K562 (cell line): ENCODE measurements around the gene LDLR. TPM values are rescaled to one million over a fixed set of nuclear protein-coding genes. Genes with fewer than 3 reads are reported as not detected.
A peak's percentile ranks its signal among the peaks of the same experiment; 100 is the strongest.

Experiments used
- ATAC-seq: fragments of 200-7000 bp; cut with Tn5 transposase; 3 replicates; pipeline ENCODE4 v1.9.1; 2020; ENCODE audit warnings: moderate library complexity
- BruUV-seq: library from RNA; stranded (reverse); fragments of 400-500 nt; replicated peaks from 2 replicates; lab custom pipeline; 2021; lab: Mats Ljungman, UMichigan
- CTCF ChIA-PET: fragments of 300-600 bp; formaldehyde crosslinking; extraction: SDS; loops from one replicate; lab custom pipeline; 2021; ENCODE audit warnings: low intra/inter-chr PET ratio; lab: Yijun Ruan, JAX
- POLR2A ChIA-PET: fragments of 300-600, 350-650 bp; sonication (Branson Sonifier 250); formaldehyde crosslinking; extraction: SDS; loops from one replicate; lab custom pipeline; 2021; ENCODE audit warnings: antibody characterized with exemption, inconsistent platforms; lab: Yijun Ruan, JAX
- DNase-seq, 4 experiments: peaks; one replicate each; pipeline versions ENCODE4 v3.0.0 to v3.0.0-alpha.2; 2011 to 2018; ENCODE audit warnings: low spot score in 3 of 4, mixed read lengths in 3 of 4; ENCODE audit errors: extremely low read depth in 1 of 4
- FAIRE-seq: peaks from 2 replicates; lab custom pipeline; 2011; peaks lifted over from hg19 to GRCh38; lab: Jason Lieb, UNC
- H2AFZ ChIP-seq: 2 replicates; pipeline ENCODE4 v1.6.0; 2011; ENCODE audit warnings: low read depth, low read length, control low read depth, inconsistent platforms
- H3K27ac ChIP-seq: fragments of 200-600 bp; 3 replicates; pipeline ENCODE4 v1.8.0; 2011; ENCODE audit warnings: low read depth, mild to moderate bottlenecking, control low read depth, inconsistent platforms, low read length, moderate library complexity, mixed read lengths; ENCODE audit errors: extremely low read depth
- H3K27me3 ChIP-seq, 2 experiments: fragments of 300-600 bp in 1 of 2; 2 replicates in 1 of 2; 3 replicates in 1 of 2; pipeline versions ENCODE4 v1.6.0 to v1.8.0; 2011; ENCODE audit warnings: inconsistent platforms in 2 of 2, low read length in 2 of 2, mild to moderate bottlenecking in 1 of 2, mixed read lengths in 1 of 2, moderate library complexity in 1 of 2; ENCODE audit not compliant: control insufficient read depth in 2 of 2, insufficient read depth in 2 of 2
- H3K36me3 ChIP-seq: fragments of 300-600 bp; 3 replicates; pipeline ENCODE4 v1.8.0; 2011; ENCODE audit warnings: mild to moderate bottlenecking, low read length, inconsistent platforms; ENCODE audit not compliant: control insufficient read depth, insufficient read depth
- H3K4me1 ChIP-seq, 2 experiments: fragments of 200-600 bp in 1 of 2; replicated peaks in 1 of 2; 2 replicates in 1 of 2; 3 replicates in 1 of 2; pipeline versions ENCODE4 v1.5.1 to v1.8.0; 2011; ENCODE audit warnings: inconsistent platforms in 2 of 2, low read length in 2 of 2, mild to moderate bottlenecking in 1 of 2, mixed read lengths in 1 of 2, moderate library complexity in 1 of 2; ENCODE audit not compliant: control insufficient read depth in 2 of 2, insufficient read depth in 2 of 2
- H3K4me2 ChIP-seq: 2 replicates; pipeline ENCODE4 v1.6.1; 2011; ENCODE audit warnings: low read length, control low read depth, inconsistent platforms, mixed read lengths; ENCODE audit not compliant: insufficient read depth
- H3K4me3 ChIP-seq: fragments of 200-600 bp; sonication (generic), shearing (Covaris generic); 2 replicates; pipeline ENCODE4 v1.5.1; 2016; ENCODE audit warnings: control low read depth, inconsistent platforms
- H3K79me2 ChIP-seq: fragments of 200-600 bp; 3 replicates; pipeline ENCODE4 v1.8.0; 2011; ENCODE audit warnings: low read length, inconsistent platforms; ENCODE audit not compliant: control insufficient read depth, insufficient read depth
- H3K9ac ChIP-seq, 2 experiments: 2 replicates each; pipeline versions ENCODE4 v1.6.0 to v1.6.1; 2011; ENCODE audit warnings: low read depth in 2 of 2, low read length in 2 of 2, control low read depth in 1 of 2, inconsistent platforms in 1 of 2, mild to moderate bottlenecking in 1 of 2, mixed read lengths in 1 of 2; ENCODE audit not compliant: insufficient read depth in 1 of 2
- H3K9me1 ChIP-seq: one replicate; pipeline ENCODE4 v1.6.0; 2011; ENCODE audit warnings: inconsistent platforms, mild to moderate bottlenecking, low read length, moderate library complexity; ENCODE audit not compliant: control insufficient read depth, insufficient read depth
- H3K9me3 ChIP-seq: replicated peaks from 2 replicates; pipeline ENCODE4 v1.5.1; 2011; ENCODE audit warnings: low read depth, low read length, inconsistent platforms; ENCODE audit not compliant: control insufficient read depth, insufficient read depth
- H4K20me1 ChIP-seq: replicated peaks from 2 replicates; pipeline ENCODE4 v1.6.1; 2011; ENCODE audit warnings: low read length, inconsistent platforms, mixed read lengths; ENCODE audit not compliant: control insufficient read depth, insufficient read depth
- ATF1 ChIP-seq, 2 experiments: fragments of 450-650 bp in 1 of 2; IDR thresholded peaks; 2 replicates each; pipeline ENCODE4 v1.6.1; 2016; ENCODE audit warnings: missing compliant biosample characterization in 1 of 2, missing genetic modification characterization in 1 of 2
- ATF3 ChIP-seq, 2 experiments: fragments of 450-650 bp in 1 of 2; sonication (generic) in 1 of 2; formaldehyde crosslinking in 1 of 2; IDR thresholded peaks in 1 of 2; conservative IDR thresholded peaks in 1 of 2; 2 replicates each; pipeline versions ENCODE4 v1.6.1 to v1.8.1; 2016 to 2023; ENCODE audit warnings: mild to moderate bottlenecking in 2 of 2, moderate library complexity in 2 of 2, inconsistent platforms in 1 of 2, missing genetic modification reagents in 1 of 2
- DPF2 ChIP-seq: fragments of 450-650 bp; IDR thresholded peaks from 2 replicates; pipeline ENCODE4 v1.6.1; 2016
- FOXJ2 ChIP-seq: fragments of 200-800 bp; sonication (Bioruptor generic); IDR thresholded peaks from 2 replicates; pipeline ENCODE4 v1.6.1; 2016; ENCODE audit warnings: missing genetic modification characterization, missing compliant biosample characterization
- JUN ChIP-seq, 2 experiments: sonication (generic) in 1 of 2; formaldehyde crosslinking in 1 of 2; IDR thresholded peaks; 2 replicates each; pipeline versions ENCODE4 v1.6.1 to v1.8.0; 2012 to 2022; ENCODE audit warnings: borderline replicate concordance in 2 of 2, mild to moderate bottlenecking in 2 of 2, improper control_type of control experiment in 1 of 2, low read depth in 1 of 2, low read length in 1 of 2, missing genetic modification reagents in 1 of 2
- L3MBTL2 ChIP-seq: fragments of 450-650 bp; IDR thresholded peaks from 2 replicates; pipeline ENCODE4 v1.6.1; 2016; ENCODE audit warnings: mild to moderate bottlenecking, moderate library complexity
- MTA3 ChIP-seq: fragments of 450-650 bp; formaldehyde crosslinking; IDR thresholded peaks from 2 replicates; pipeline ENCODE4 v1.6.1; 2017; ENCODE audit warnings: mild to moderate bottlenecking, borderline replicate concordance
- POLR2AphosphoS5 ChIP-seq: IDR thresholded peaks from 2 replicates; pipeline ENCODE4 v1.6.1; 2011; ENCODE audit warnings: mild to moderate bottlenecking, low read depth, low read length, moderate library complexity; ENCODE audit not compliant: control insufficient read depth, insufficient read depth
- SMAD4 ChIP-seq: fragments of 250-450 bp; sonication (Bioruptor Pico); conservative IDR thresholded peaks from 2 replicates; pipeline ENCODE4 v1.8.0; 2021; ENCODE audit warnings: inconsistent platforms, mild to moderate bottlenecking, moderate library complexity
- ZNF318 ChIP-seq, 2 experiments: fragments of 450-650 bp; IDR thresholded peaks; 2 replicates each; pipeline ENCODE4 v1.6.1; 2016; ENCODE audit warnings: mild to moderate bottlenecking in 2 of 2, borderline replicate concordance in 1 of 2, low read depth in 1 of 2, moderate library complexity in 1 of 2
- ZNF764 ChIP-seq: fragments of 250-450 bp; sonication (Bioruptor Pico); IDR thresholded peaks from 2 replicates; pipeline ENCODE4 v1.4.0; 2020; ENCODE audit warnings: low read depth, mild to moderate bottlenecking, moderate library complexity
- WGBS: fragments of 100-300 bp; shearing (Covaris generic); methylation state at CpG from one replicate; pipeline ENCODE4 v1.1.6; 2016; ENCODE audit warnings: low coverage, mixed read lengths; ENCODE audit not compliant: insufficient coverage; ENCODE audit errors: missing lambda C conversion rate; 5-methylcytosine and 5-hydroxymethylcytosine counted together
- in situ Hi-C: fragments of 300-500 bp; cut with MboI; formaldehyde crosslinking; loops from 4 replicates; pipeline ENCODE4 v1.15.0; 2018; ENCODE audit warnings: inconsistent platforms, mixed read lengths
- intact Hi-C: fragments of 100-400 bp; cut with micrococcal nuclease; formaldehyde crosslinking; loops from 2 replicates; pipeline ENCODE4 v1.14.2; 2022
- polyA plus RNA-seq, 8 experiments: library from polyadenylated mRNA; depleted of rRNA in 4 of 8; stranded (reverse) in 5 of 8; unstranded in 3 of 8; fragments of >200 nt; fragmentation: Nextera tagmentation in 2 of 8; fragmentation: Illumina TruSeq in 1 of 8; extraction: Ambion mirVana in 2 of 8; extraction: Trizol in 1 of 8; gene quantifications; 2 replicates each; pipeline versions ENCODE4 v1.2.1 to v1.2.3, GENCODE V29; 2011 to 2014; ENCODE audit warnings: inconsistent platforms in 1 of 8, missing spikeins in 1 of 8
- total RNA-seq, 7 experiments: library from RNA; depleted of rRNA in 6 of 7; stranded (reverse); fragments of >200 nt in 6 of 7; fragmentation: Illumina TruSeq in 2 of 7; extraction: Trizol in 2 of 7; gene quantifications; 2 replicates each; pipeline versions ENCODE4 v1.2.1 to v1.2.3, GENCODE V29; 2011 to 2021; ENCODE audit warnings: low replicate concordance in 1 of 7

LDLR gene
- total and polyA plus RNA-seq, 9 of the 15 experiments (the other 6 are each of a cell fraction or from before 2014, with no cell fraction given) = 19.9 to 114 (median 56.3) TPM

- peaks cover 60% of the 10 kb centered on the region for H3K36me3 ChIP-seq
- in situ Hi-C loops = no loop called here
- peak overlapping the region; percentile 97 to 99 for H3K9ac ChIP-seq
- ChIA-PET POLR2A (interaction anchor here (0.6 to 6.1 kb wide), 11 partner anchors 9 to 218 kb away, joined by 3 to 54 read pairs (median 5); no protein-coding TSS in a partner anchor), CTCF (no interaction called here)
- no peak for ATAC-seq
- H3K9me1 ChIP-seq = peaks cover 13% of the 10 kb centered on the region
- H3K79me2 ChIP-seq = peaks cover 83% of the 10 kb centered on the region
- H3K4me1 ChIP-seq = peaks cover 52 to 60% of the 10 kb centered on the region in 2 experiments
- H4K20me1 ChIP-seq = peaks cover 58% of the 10 kb centered on the region
- H3K4me3 ChIP-seq = peak overlapping the region; percentile 98
- DNase-seq = peak in 1 of 4 experiments; percentile 77
- H3K27ac ChIP-seq = peak overlapping the region; percentile 81
- FAIRE-seq = peak; percentile 77
- H3K27me3 ChIP-seq = no peaks in the 10 kb centered on the region
- no peak overlapping the region for H2AFZ ChIP-seq
- intact Hi-C loops = loop anchor here (5.0 kb wide), 1 partner anchor 54 kb away; no protein-coding TSS in a partner anchor
- peak overlapping the region; percentile 97 for H3K4me2 ChIP-seq
- WGBS = 0% methylated on average over 8 of the region's 8 CpGs
- no TSS peak for BruUV-seq
- no peaks in the 10 kb centered on the region for H3K9me3 ChIP-seq
- peak; percentile 79 for TF ChIP-seq JUN (IDR thresholded peaks at IDR 0.05; ENCODE audit: borderline replicate concordance, low read depth, low read length)
- peak; percentile 88; the same call in 1 of the 2 replicates for TF ChIP-seq JUN (CRISPR knock-in tag; IDR thresholded peaks at IDR 0.05; ENCODE audit: borderline replicate concordance)
- TF ChIP-seq MTA3 = 0 out of 2 replicates have a peak, but pooled peaks have one; percentile 19
- TF ChIP-seq ZNF764 (CRISPR knock-in tag) = no peak
- peak; percentile 90 for TF ChIP-seq ATF3 (IDR thresholded peaks at IDR 0.05)
- no peak; the same call in 1 of the 2 replicates for TF ChIP-seq ATF3 (CRISPR knock-in tag; conservative IDR thresholded peaks at IDR 0.05)
- peak in 1 of 2 experiments; percentile 56; a peak in 1 of 4 replicates for TF ChIP-seq ZNF318 (IDR thresholded peaks at IDR 0.05; ENCODE audit: borderline replicate concordance in 1 of 2, low read depth in 1 of 2)
- peak; percentile 33; the same call in 1 of the 2 replicates for TF ChIP-seq L3MBTL2
- peak; percentile 60; the same call in 1 of the 2 replicates for TF ChIP-seq DPF2
- 0 out of 2 replicates have a peak, but pooled peaks have one; percentile 23 for TF ChIP-seq SMAD4 (CRISPR knock-in tag)
- TF ChIP-seq POLR2AphosphoS5 = 0 out of 2 replicates have a peak, but pooled peaks have one; percentile 13
- TF ChIP-seq ATF1 (CRISPR knock-in tag; IDR thresholded peaks at IDR 0.05) = no peak
- 0 out of 2 replicates have a peak, but pooled peaks have one; percentile 9 for TF ChIP-seq ATF1 (tag; IDR thresholded peaks at IDR 0.05)
- peak; percentile 81 for TF ChIP-seq FOXJ2 (tag)
These were observed 2.5 kb downstream of the LDLR start for GRCh38 chr19:11091703-11092153.
